ENCODE measurements around the gene CARD9.
"Not testable (repeated sequence)": the region's sequence is repeated elsewhere in the genome, so short reads cannot be mapped to it uniquely, and the experiment has no call there.

Gene CARD9

DNA sequence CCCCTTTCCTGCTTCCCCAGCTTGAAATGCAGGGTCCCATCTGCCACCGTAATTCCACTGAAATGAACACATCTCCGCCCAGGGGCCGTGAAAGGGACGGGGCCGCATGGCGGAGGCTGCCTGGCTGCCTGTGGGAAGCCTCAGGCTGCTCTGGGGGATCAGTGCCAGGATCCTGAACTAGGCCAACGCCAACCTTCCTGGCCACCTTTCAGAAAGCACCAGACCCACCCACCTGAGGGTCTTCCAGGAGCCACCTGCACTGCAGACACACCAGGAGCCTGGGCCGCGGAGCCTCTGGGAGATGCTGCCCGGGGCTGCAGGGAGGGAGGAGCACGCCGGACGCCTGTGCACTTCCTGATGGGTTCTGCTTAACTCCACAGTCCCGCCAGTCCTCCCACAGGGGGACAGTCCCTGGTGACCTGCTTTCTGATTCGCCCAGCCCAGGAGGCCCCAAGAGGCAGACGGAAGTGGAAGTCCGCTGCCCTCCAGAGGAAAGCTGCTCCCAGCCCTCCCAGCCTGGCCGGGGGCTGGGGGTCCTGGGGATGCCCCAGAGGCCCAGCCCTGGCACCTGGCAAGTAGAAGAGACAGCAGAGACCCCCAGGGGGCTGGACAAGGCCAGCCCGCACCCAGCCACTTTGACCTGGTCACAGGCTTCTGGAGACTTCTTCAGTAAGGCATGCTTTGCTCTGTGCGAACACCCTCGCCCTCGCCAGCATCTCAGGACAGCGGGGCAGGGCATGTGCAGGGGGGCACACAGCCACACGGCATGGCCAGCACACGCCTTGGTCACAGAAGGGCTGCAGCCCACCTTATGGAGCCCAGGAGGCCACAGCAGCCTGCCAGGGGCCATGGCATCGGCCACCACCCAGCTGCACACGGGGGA is at the start of gene CARD9:
TSS of gene CARD9 (minus strand) at position 370 of the 883 bp plus-strand sequence. CDS start 1,591 bp downstream, outside the sequence.
- DNase-seq (ENCODE audit: low read depth in 1 of 2, low spot score in 1 of 2), result no peak

DNA sequence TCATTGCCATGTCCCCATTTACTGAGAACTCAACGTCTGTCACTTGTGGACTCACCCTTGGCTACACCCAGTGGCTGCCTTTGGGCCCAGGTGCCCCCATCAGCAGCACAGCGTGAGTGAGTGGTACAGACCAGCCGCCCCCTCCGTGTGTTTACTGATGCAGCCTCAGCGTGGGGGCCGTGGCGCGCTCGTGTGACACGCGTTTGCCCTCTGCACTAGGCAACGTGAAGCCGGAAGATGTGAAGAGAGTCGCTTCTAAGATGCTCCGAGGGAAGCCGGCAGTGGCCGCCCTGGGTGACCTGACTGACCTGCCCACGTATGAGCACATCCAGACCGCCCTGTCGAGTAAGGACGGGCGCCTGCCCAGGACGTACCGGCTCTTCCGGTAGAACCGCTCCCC is 49.4 kb upstream of the CARD9 start:
- no peak for DNase-seq (ENCODE audit: low read depth in 1 of 2, low spot score in 1 of 2)

DNA sequence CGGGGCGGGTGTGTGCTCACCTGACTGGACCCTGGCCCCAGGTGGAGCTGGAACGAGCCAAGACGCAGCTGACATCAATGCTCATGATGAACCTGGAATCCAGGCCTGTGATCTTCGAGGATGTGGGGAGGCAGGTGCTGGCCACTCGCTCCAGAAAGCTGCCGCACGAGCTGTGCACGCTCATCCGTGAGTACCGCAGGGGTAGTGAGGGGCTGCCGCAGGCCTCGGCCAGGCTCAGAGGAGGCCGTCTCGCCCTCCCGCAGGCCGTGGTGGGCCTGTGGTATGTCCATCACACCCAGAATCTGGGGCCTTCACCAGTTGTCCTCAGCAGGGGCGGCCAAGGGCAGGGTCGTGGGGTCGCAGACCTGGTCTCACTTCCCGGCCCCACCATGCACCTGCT is 48.3 kb upstream of the CARD9 start:
- DNase-seq (ENCODE audit: low read depth in 1 of 2, low spot score in 1 of 2), result no peak

GRCh38 chr9:136419092-136419420 is 45.6 kb upstream of the CARD9 start:
- DNase-seq (ENCODE audit: low read depth in 1 of 2, low spot score in 1 of 2), result no peak

- DNase-seq (ENCODE audit: low read depth in 1 of 2, low spot score in 1 of 2), result no peak
Measured at GRCh38 chr9:136418182-136419091, 45.0 kb upstream of the CARD9 start.

DNA sequence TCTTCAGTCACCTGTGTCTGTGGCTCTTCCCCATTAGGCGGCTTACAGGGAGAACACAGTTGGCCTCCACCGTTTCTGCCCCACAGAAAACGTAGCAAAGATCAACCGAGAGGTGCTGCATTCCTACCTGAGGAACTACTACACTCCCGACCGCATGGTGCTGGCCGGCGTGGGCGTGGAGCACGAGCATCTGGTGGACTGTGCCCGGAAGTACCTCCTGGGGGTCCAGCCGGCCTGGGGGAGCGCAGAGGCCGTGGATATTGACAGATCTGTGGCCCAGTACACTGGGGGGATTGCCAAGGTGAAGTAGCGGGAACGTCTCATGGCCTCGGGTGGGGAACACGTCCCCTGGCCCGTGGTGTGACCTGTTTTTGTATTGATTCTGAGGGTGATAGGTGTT is 43.4 kb upstream of the CARD9 start:
- DNase-seq (ENCODE audit: low read depth in 1 of 2, low spot score in 1 of 2), result no peak

DNA sequence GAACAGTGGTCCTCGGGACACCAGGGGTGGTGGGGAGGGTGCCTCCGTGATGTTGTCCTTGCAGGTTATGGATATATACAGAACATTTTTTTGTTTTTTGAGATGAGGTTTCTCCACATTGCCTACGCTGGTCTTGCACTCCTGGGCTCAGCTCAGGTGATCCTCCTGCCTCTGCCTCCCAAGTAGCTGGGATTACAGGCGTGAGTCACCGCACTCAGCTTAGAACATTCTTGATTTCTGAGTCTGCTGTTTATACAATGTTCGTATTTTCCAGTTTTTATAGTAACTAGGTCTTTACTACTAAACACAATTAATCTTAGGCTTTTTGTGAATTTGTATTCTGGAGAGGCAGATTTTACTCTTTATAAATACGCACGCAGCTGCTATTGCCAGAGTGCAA is 43.0 kb upstream of the CARD9 start:
- DNase-seq (ENCODE audit: low read depth in 1 of 2, low spot score in 1 of 2), result no peak

GRCh38 chr9:136412962-136413361 is 39.5 kb upstream of the CARD9 start:
- no peak for DNase-seq (ENCODE audit: low read depth in 1 of 2, low spot score in 1 of 2)

GRCh38 chr9:136411378-136411777 is 37.9 kb upstream of the CARD9 start:
- no peak for DNase-seq (ENCODE audit: low read depth in 1 of 2, low spot score in 1 of 2)

GRCh38 chr9:136410500-136411287 is 37.2 kb upstream of the CARD9 start, which contains the start of the genes ENTR1 and PMPCA:
Gene ENTR1 (minus strand): TSS chr9:136410614. CDS start chr9:136410397, 217 bp downstream.
Gene PMPCA (plus strand): TSS chr9:136410658. CDS start chr9:136410669, 11 bp downstream.
- DNase-seq (ENCODE audit: low read depth in 1 of 2, low spot score in 1 of 2), result peak; percentile 96 to 99

GRCh38 chr9:136409557-136410455 is 36.3 kb upstream of the CARD9 start:
- DNase-seq (ENCODE audit: low read depth in 1 of 2, low spot score in 1 of 2), result peak in 1 of 2 donors; percentile 24

DNA sequence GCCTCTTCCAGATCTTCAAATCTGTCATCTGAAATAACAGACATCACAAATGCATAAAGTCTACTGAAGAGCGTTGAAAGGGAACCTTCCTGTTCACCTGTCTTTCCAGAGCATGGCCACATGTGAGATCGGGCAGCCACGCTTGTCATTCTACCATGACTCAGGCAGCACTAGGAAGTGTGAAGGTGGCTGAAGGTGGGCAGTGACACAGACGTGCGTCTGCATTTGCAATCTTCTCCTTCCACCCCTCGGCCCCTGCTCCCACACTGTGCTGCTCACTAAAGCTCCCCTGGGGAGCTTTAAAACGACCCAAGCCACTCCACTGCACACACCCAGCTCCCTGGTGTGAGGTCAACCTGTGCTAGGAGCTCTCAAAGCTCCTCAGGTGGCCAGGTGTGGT is 34.4 kb upstream of the CARD9 start:
- no peak for DNase-seq (ENCODE audit: low read depth in 1 of 2, low spot score in 1 of 2)

DNA sequence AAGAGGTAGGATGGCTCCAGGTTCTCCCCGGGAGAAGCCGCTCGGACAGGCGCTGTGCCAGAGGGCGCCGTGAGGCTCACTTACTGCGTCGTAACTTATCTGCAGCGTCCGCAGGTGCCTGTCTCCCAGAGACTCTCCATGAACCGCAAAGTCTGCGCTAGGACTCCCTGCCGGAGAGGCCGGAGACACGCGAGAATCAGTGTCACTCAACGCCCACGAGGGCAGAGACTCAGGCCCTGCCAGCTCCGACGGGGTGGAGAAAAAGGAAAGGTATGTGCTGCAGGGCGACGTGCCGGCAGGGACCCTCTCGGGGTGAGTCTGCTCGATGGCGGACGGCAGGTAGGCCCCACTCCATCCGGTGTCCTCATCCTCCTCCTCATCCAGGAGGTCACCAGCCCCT is 33.6 kb upstream of the CARD9 start:
- not testable (repeated sequence) for DNase-seq (ENCODE audit: low read depth in 1 of 2, low spot score in 1 of 2)

GRCh38 chr9:136405904-136406303 is 32.4 kb upstream of the CARD9 start:
- DNase-seq (ENCODE audit: low read depth in 1 of 2, low spot score in 1 of 2), result not testable (repeated sequence)

- DNase-seq (ENCODE audit: low read depth in 1 of 2, low spot score in 1 of 2), result no peak
Measured at GRCh38 chr9:136405481-136405880, 32.0 kb upstream of the CARD9 start.

DNA sequence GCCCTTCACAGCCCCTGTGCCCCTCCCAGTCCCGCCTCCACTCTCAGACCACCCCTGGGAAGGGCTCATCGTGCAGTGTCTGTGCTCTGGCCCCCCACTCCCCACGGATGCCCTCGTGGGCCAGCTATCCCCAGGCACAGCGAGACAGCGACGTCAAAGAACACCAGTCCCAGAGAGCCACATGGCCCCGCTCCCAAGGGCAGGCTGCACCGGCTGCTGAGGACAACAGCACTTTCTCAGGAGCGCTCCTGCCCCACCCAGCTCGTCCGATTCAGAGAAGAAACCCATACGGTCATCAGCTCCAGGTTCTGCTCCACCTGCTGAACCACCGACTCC is 31.3 kb upstream of the CARD9 start:
- DNase-seq (ENCODE audit: low read depth in 1 of 2, low spot score in 1 of 2), result no peak

GRCh38 chr9:136403915-136404800 is 30.7 kb upstream of the CARD9 start:
- no peak for DNase-seq (ENCODE audit: low read depth in 1 of 2, low spot score in 1 of 2)

- DNase-seq (ENCODE audit: low read depth in 1 of 2, low spot score in 1 of 2), result peak; percentile 46 to 64
Measured at GRCh38 chr9:136403538-136403914, 30.1 kb upstream of the CARD9 start.

DNA sequence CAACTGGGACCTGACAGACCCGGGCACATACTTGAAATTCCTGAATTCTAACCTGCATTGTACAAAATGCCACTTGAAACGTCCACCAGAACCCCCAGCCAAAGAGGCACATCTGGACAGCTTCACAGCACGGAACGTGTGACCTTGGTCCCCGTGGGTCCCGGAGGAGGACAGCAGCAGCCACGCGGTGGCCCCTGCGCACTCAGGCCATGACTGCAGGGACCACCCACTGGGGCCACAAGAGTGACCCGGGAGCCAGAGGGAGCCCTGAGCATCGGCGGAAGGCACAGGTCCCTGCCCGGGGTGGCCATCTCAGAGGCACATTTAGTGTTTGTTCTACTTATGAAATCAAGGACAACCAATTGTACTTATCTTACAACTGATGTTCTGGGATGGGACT is 28.6 kb upstream of the CARD9 start:
- DNase-seq (ENCODE audit: low read depth in 1 of 2, low spot score in 1 of 2), result no peak
